NCI-H2227 (cell line): ENCODE results near the gene GINS2.

Source experiments
- DNase-seq: peaks from one replicate; lab custom pipeline; 2025; ENCODE audit not compliant: unreplicated experiment; lab: John Stamatoyannopoulos, UW

Gene GINS2

DNA sequence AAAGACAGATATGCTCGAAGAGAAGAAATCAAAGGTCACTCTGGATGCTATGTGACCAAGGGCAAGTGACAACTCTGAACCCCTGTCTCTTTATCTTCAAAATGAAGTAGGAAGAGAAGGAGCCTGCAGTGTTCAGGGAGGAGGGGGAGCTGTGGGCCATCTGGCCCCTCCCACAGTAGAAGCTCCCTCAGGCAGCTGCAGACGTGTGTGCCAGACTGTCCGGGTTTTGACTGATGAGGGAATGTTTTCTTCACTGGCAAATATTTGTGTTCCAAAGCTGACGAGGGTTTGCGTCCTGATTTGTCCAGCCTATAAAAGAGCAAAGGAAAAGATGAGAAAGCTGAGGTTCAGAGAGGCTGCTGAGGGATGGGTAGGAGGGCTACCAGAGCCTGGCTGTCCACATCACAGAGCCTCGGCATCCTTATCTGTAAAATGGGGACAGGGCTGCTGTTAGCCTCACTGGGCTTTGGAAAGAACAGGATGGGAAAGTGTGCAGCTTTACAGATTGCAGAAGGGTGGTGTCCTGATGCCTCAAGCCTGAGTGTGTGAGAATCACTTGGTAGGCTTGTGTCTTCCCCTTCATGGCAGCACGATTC, 1.8 kb upstream of the GINS2 start:
- no peak for DNase-seq

DNA sequence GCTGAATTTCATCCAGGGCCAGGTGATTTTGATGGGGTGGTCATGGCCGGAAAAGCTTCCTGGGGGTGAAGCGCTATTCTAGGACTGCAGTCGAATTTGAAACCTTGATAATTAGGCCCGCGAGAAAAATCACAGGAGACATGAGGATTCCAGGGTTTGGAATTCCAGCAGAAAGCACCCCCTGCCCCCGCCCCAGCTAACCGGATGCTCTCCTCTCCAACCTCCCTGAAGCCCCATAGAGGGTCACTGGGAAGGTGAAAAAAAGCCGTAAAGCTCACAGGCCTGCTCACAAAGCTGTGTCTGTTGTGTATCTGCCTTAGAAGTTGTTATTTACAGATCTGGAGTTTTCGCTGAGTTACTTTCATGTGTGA, 1.2 kb upstream of the GINS2 start:
- DNase-seq: no peak

DNA sequence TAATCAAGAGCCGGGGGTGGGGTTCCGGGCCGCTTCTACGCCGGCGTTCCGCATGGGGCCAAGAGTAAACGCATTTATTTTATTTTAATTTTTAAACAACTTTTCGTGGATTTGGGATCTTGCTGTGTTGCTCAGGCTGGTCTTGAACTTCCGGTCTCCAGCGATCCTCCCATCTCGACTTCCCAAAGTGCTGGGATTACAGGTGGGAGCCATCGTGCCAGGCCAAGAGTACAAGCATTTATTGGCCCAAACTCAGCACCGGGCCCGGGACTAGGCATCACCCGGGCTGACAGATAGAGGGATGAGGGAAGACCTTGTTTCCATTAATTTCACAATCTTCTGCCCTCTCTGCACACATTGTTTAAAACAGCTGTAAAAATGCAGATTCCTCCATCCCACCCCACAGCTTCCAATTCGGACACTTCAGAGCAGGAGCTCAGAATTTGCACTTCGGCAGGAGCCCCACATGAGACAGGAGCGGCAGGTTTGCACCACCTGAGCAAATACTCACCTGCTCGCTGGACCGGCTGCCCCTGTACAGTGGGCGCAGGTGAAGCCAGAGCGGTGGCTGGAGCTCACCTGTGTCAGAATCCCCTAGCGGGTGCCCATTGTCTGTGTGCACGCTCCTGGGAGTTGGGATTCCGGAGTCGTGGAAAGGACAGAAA, 663 bp upstream of the GINS2 start:
- DNase-seq: no peak

DNA sequence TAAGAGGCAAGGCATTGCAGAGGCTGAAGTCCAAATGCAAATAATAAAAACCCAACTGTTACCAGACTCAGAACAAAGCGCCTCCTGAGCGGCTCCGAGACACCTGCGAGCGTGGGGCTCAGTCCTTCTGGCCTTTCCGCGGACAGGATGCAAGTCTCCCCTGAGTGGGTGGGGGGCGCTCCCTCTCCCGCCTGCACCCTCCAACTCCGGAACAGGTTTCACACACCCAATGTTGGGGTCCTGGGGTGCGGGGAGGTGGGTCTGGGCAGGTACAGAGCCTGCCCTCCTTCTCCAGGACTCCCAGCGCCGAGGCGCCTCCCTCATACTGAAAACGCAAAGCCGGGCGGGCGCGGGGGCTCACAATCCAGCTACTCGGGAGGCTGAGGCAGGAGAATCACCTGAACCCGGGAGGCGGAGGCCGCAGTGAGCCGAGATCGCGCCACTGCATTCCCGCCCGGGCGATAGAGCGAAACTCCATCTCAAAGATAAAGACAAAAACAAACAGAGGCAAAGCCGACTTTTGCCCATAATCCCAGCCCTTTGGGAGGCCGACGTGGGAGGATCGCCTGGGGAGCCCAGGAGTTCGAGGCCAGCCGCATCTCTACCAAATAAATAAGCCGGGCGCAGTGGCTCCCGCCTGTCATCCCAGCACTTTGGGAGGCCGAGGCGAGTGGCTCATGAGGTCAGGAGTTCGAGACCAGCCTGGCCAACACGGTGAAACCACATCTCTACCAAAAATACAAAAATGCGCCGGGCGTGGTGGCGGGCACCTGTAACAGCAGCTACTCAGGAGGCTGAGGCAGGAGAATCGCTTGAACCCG, 893 bp downstream of the GINS2 start:
- no peak for DNase-seq

DNA sequence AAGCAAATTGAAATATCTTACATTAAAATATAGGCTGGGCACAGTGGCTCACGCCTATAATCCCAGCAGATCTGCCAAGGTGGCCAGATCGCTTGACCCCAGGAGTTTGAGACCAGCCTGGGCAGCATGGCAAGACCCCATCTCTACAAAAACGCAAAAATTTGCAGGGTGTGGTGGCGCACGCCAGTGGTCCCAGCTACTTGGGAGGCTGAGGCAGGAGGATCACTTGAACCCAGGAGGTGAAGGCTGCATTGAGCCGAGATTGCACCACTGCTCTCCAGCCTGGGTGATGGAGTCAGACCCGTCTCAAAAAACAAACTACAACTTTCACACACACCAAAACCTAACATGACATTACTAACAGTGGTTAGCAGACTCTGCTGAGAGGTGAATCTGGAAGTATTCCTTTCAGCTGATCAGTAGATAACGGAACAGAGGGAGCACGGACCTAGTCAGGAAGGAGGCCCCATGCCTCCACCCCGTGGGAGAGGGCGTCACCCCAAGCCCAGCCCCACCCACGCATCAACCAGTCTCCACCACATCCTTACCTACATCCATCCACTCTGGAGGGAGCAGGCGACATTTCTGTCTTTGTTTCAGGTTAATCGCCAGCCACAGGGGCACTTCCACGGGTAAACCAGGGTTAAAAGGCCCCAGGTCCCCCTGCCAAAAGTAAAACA, 1.7 kb downstream of the GINS2 start:
- DNase-seq: no peak

DNA sequence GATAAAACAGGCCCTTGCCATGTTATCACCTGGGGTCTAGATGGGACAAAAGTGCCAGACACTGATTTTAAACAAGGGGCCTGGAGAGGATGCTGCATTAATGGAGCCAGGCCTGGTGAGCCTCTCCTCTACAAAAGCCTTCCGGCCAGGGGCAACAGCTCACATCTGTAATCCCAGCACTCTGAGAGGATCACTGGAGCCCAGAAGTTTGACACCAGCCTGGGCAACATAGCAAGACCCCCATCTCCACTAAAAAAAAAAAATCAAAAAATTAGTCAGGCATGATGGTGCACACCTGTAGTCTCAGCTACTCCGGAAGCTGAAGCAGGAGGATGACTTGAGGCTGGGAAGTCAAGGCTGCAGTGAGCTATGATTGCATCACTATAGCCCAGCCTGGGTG, 3.5 kb downstream of the GINS2 start:
- DNase-seq: no peak

DNA sequence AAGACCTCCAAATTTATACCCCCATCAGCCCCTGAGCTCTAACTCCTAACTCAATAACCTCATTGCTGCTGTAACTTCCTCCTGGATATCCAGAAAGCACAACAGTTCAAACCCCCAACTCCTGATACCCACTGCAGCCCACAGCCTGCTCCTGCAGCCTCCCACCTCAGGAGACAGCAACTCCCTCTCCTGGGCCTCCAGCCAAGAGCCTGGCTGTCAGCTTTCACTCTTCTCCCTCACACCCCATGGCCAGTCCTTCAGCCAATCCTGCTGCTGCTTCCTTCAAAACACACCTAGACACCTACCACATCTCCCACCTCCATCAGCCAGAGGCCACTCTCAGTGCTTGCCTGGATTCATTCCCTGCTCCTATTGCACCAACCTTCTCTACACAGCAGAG, 5.4 kb downstream of the GINS2 start:
- DNase-seq: no peak

DNA sequence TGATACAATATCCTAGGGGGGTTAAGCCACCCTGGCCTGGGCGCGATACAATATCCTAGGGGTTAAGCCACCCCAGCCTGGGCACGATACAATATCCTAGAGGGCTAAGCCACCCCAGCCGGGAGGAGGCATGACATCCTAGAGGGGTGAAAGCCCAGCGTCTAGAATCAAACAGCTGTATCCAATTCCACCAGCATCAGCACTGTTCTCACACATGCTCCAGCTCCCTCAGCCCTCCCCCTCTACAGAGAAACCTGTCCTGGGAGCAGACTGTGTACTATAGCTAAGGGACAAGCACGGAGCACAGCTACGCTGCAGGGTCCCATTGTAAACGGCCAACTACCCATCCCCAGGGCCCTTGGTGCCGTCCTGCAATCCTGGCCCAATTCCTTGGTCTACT, 6.2 kb downstream of the GINS2 start:
- DNase-seq: no peak

DNA sequence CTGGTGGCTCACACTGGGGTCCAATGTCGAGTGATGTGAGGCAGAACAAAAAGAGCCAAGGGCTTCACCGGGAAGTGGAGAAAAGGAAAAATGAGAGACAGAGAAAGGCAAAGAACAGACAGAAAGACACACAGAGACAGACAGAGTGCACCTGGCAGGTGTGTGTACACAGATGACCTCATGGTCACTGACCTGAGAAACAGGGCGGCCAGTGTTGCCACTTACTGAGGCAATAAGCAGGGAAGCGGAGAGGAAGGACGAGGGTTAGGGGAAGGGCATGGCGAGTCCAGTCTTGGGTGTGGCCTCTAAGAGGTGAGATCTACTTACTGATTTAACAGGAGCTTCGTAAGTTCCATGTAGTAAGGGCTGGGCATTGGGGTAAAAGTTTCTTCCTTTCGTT, 7.5 kb downstream of the GINS2 start:
- DNase-seq: no peak

DNA sequence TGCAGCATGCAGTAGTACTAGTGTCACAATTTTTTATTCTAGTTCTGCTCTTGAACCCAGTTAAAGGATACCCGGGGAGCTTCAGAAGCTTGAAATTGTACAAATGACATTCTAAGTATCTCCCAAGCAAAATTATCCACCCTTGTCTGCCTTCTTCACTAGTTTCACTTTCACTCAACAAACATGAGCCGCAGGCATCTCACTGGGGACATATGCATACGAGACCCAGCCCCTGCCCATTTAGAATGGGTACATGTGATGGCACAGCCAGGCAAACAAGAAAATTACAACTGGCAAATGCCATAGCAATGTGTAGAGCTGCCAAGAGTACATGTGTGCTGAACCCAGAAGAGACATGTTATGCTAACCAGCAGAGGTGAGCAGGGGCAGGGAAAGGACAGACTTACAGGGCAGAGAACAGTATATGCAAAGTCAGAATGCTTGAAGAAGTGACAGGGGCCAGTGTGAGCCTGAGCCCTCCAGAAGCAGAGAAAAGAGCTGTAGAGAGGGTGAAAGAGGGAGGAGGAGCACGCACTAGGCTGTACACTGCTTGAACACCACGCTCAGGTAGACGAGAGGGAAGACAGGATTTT, 8.3 kb downstream of the GINS2 start:
- no peak for DNase-seq

DNA sequence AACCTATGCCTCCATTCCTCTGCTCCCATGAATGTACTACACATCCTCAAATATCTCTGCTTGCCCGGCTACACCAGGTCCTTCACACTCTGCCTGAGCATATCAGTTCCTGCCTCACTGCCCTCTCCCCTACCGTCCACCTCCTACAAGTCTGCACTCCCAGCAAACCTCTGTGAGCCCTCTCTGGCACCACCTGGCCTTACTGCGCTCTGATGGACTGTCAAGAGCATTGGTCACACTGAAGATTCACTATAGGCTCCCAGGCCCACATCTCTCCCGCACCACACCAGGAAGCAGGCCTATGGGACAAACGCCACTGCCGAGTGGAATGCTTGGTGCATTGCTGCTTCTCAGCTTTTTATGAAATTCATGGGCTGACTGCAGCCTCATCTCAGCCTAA, 8.9 kb downstream of the GINS2 start:
- no peak for DNase-seq

DNA sequence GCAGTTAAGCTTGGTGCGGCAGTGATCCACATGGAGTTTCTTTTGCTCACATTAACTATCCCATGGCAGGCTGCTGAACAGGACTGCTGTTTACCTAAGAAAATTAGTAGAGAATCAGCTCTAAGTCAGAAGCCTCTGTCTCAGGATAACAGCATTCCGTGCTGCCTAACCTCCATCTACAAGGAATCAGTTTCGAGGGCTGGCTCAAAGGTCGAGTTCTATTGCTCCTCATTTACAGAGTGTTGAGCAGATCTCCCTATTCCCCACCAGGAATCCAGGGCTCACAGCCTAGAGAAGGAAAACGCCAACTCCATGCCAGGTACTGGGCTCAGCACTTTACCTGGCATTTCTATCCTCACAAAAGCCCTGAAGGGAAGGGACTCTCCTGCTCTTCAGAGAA, 9.9 kb downstream of the GINS2 start:
- DNase-seq: no peak

DNA sequence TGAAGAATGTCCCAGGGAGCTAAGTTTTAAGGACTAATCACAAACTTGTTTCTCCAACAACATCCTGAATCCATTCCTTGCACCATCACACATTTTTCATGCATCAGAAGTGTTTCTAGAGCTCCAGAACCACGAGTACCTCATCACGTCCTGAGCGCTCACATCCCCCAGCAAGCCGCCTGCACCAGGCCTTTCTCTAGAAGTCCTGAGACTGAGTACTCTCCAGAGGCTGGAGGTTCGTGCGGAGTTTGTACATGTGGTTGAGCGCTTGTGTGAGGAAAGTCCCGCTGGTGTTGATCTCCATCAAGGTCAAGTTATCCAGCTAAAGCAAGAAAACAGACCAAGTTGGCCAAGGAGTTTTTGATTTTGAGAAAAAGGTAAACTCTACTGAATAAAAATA, 10.7 kb downstream of the GINS2 start:
- no peak for DNase-seq

DNA sequence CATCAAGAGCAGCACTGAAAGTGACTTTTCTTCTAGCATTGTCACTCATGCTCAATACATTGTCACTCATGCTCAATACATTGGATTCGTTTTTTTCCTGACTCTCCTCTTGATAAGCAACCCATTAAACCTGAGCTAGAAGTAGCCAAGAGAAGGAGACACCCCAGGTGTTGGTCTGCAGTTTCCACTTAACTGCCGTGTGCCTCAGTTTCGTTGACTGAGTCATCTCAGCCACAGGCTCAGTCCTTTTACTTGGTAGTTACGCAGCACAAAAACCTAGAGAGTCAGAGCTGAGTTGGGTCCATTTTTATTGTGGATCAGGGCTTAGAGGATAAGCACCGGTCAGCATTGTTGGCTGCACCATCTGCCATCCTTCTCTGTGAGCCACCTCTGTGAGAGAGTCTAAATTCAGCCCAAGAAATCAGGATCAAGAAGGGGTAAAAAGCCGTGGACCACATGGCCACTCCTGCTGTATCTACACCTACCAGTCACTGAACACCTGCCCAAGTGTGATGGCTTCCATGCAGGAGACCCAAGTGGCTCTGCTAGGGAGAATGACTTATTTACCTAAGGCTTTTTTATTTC, 11.3 kb downstream of the GINS2 start:
- DNase-seq: no peak

DNA sequence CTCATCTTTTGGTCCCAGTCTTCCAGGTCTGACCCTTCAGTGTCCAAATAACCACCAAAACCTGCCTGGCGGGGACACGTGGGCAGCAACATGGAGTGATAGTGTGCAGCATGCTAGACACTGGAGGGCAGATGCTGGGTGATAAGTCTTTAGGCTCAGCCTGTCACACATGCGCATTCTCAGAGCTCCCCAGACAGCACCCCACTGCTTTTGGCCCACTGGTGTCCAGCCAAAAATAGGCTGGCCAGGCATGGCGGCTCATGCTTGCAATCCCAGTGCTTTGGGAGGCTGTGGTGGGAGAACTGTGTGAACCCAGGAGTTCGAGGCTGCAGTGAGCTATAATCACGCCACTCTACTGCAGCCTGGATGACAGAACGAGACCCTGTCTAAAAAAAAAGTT, 12.3 kb downstream of the GINS2 start:
- no peak for DNase-seq

DNA sequence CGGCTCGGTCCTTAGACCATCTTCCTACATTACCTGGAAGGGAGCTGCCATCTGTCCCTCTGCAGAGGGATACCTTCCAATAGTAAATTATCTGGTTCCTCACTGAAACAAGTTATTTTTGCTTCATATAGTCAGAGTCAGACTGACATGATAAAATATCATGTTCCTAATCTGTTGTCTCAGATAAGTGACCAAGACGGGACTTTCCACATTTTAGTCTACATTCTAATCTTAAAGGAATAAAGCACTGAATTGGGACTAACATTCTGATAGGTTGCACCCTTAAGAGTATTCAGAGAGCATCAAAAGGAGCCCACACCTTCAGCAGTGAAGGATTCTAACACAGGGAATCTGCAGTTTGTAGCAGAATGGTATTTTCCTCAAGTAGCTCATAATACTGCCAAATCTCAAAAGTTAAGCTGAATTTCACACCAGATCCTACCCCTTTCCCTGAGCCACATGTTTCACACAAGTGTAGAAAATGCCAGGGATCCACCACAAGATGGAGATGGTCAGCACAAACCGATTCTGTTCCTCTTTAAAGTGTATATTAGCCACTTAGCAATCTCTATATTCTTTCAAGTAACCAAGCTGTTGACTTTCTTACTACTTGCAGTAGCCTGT, 13.4 kb downstream of the GINS2 start:
- DNase-seq: no peak

DNA sequence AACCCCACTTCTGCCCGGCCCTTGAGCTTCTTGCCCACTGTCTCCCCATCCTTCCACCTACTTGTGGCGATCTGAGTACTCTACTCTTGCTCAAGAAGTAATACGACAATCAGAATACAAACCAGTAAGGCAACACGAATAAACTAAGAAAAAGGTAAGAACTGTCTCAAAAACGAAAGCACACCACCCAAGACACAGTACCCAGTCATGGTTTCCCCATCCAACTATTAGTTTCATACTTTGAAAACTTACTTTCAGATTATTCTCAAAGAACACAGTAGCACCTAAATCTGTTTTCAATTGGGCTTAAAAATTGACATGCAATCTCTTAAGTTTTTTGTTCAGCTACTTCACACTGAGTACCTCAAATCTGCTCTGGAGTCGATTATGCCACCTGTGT, 13.9 kb downstream of the GINS2 start:
- no peak for DNase-seq

DNA sequence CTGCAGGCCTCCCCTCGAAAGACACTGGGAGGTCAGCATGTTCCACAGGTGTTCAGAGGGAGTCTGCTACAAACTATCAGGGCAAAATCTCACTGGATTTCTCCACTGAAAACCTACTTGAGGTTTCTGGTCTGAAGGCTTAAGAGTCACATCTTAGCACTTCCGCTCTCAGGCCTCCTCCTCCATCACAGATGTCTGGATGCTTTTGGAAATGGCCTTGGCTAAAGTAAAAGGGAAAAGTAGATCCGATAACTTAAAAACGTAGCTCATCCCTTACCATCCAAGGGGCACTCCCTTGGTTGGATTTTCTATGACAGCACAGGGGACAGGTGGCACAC, 14.4 kb downstream of the GINS2 start:
- no peak for DNase-seq

DNA sequence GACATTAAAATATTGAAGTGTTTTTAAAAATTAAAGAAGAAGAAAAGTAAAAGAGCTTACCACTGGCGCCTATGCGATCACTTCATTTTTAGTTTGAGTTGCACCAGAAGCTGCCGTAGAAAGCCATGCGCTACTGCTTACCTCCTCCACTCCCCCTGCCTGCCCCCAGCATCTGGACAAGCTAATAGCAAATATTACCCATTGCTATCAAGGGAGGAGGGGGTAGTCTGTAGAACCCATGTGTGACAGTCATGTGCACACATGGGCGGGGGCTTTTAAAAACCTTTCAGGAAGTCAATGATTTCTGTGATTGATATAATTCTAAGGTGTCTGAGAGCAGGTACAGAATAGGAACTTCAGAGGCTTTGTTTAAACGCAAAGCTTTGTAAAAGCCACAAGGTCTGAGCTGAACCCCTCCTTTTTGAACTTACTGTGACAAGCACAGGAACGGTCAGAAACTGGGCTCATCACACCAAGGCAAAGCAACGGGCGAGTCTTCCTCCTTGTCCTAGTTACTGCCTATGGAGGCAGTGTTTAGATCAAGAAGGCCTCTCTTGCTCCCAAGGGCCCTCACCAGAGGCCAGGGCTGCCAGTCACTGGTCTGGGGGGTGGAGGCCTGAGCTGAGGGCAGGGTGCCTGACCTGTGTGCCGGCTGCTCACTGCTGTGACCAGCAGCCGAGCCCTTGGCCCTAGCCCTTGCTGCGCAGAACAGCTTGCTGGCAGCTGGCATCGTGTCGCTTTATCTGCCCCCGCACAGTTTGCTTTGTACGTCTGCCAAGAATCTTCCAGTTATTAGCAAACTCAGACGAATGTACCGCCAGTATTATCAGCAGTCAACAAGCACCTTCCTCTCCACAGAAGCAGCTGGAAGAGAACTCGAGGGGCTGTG, 15.0 kb downstream of the GINS2 start:
- no peak for DNase-seq

DNA sequence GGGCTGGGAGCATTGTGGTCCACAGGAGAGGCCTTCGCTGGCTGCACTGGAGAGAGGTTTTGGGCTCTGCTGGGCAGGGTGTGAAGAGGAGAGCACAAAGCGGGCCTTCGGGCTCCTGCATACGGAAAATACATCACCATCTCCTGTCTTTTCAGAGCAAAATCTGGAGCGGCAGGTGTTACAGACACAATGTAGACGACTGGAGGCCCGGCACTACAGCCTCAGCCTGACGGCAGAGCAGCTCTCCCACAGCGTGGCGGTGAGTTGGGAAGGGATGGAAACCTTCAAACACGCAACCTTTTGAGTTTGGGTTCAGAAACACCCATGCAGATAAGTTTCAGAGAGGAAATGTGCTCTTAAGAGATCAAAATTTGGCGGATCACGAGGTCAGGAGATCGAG, 17.9 kb downstream of the GINS2 start:
- no peak for DNase-seq
